Osteoblast (primary cell): ENCODE data around the gene RASAL2. TPM values are rescaled to one million over a fixed set of nuclear protein-coding genes. Genes with fewer than 3 reads are reported as not detected.

Experiments used
- DNase-seq: peaks from one replicate; pipeline ENCODE4 v3.0.0; 2011; ENCODE audit warnings: low spot score, mixed read lengths; ENCODE audit not compliant: insufficient read length; ENCODE audit errors: missing footprints
- H2AFZ ChIP-seq: 2 replicates; pipeline ENCODE4 v1.6.0; 2011; ENCODE audit warnings: mild to moderate bottlenecking, low read length
- H3K27ac ChIP-seq: 2 replicates; pipeline ENCODE4 v1.5.1; 2011; ENCODE audit warnings: mild to moderate bottlenecking, low read depth, low read length, moderate library complexity
- H3K27me3 ChIP-seq: 2 replicates; pipeline ENCODE4 v1.6.0; 2012; ENCODE audit warnings: mild to moderate bottlenecking, control low read depth, inconsistent platforms, low read length, moderate library complexity; ENCODE audit not compliant: insufficient read depth
- H3K36me3 ChIP-seq: 2 replicates; pipeline ENCODE4 v1.5.1; 2011; ENCODE audit warnings: mild to moderate bottlenecking, low read length, control low read depth, moderate library complexity; ENCODE audit not compliant: insufficient read depth
- H3K4me1 ChIP-seq: 2 replicates; pipeline ENCODE4 v1.5.1; 2011; ENCODE audit warnings: mild to moderate bottlenecking, low read length, control low read depth, moderate library complexity; ENCODE audit not compliant: insufficient read depth
- H3K4me2 ChIP-seq: 2 replicates; pipeline ENCODE4 v1.6.0; 2011; ENCODE audit warnings: mild to moderate bottlenecking, low read length; ENCODE audit not compliant: insufficient read depth
- H3K4me3 ChIP-seq: fragments of 200-600 bp; sonication (generic); 3 replicates; pipeline ENCODE4 v1.5.1; 2012; ENCODE audit warnings: mild to moderate bottlenecking, low read length, inconsistent platforms; ENCODE audit not compliant: insufficient read depth
- H3K79me2 ChIP-seq: 2 replicates; pipeline ENCODE4 v1.6.0; 2012; ENCODE audit warnings: mild to moderate bottlenecking, low read length, control low read depth, inconsistent platforms; ENCODE audit not compliant: insufficient read depth
- H3K9me3 ChIP-seq: 2 replicates; pipeline ENCODE4 v1.5.1; 2011; ENCODE audit warnings: low read depth, low read length, control low read depth
- H4K20me1 ChIP-seq: 2 replicates; pipeline ENCODE4 v1.6.0; 2012; ENCODE audit warnings: mild to moderate bottlenecking, low read length, control low read depth; ENCODE audit not compliant: insufficient read depth
- CTCF ChIP-seq: IDR thresholded peaks from 2 replicates; pipeline ENCODE4 v1.5.1; 2011; ENCODE audit warnings: mild to moderate bottlenecking, low read depth, low read length, moderate library complexity; ENCODE audit errors: extremely low read depth
- total RNA-seq: library from RNA; depleted of rRNA; stranded (reverse); fragments of >200 nt; gene quantifications from 2 replicates; pipeline ENCODE4 v1.2.3, GENCODE V29; 2012

RASAL2 gene
- total RNA-seq, 1 donor = 59.4 TPM

- Histone ChIP-seq H3K27me3 (no peaks in the 10 kb centered on the region), H3K79me2 (no peaks in the 10 kb centered on the region), H3K4me3 (no peak overlapping the region), H3K36me3 (no peaks in the 10 kb centered on the region), H3K9me3 (no peaks in the 10 kb centered on the region), H4K20me1 (no peaks in the 10 kb centered on the region), H3K27ac (no peak overlapping the region), H3K4me2 (no peak overlapping the region), H3K4me1 (no peaks in the 10 kb centered on the region), H2AFZ (no peak overlapping the region)
- peak; percentile 63 for DNase-seq
- TF ChIP-seq CTCF = no peak
Measured at GRCh38 chr1:178495741-178496409, 402.0 kb downstream of the RASAL2 start.

- Histone ChIP-seq H4K20me1 (no peaks in the 10 kb centered on the region), H3K4me3 (no peak within 1 kb of the TSS), H3K79me2 (no peaks in the 10 kb centered on the region), H3K9me3 (no peaks in the 10 kb centered on the region), H3K36me3 (no peaks in the 10 kb centered on the region), H3K4me1 (peaks cover 3% of the 10 kb centered on the region), H2AFZ (no peak within 1 kb of the TSS), H3K27ac (no peak within 1 kb of the TSS), H3K4me2 (no peak within 1 kb of the TSS), H3K27me3 (no peaks in the 10 kb centered on the region)
- TF ChIP-seq CTCF = no peak
- peak; percentile 58 for DNase-seq
Measured at GRCh38 chr1:178496410-178497135, 402.7 kb downstream of the RASAL2 start, which contains the start of gene CLEC20A. Gene CLEC20A (minus strand): TSS chr1:178496964. CDS start chr1:178496939, 25 bp downstream.

GRCh38 chr1:178497903-178498478, 404.1 kb downstream of the RASAL2 start:
- no peak overlapping the region for H3K27ac ChIP-seq
- H3K4me2 ChIP-seq = no peak overlapping the region
- peaks cover 4% of the 10 kb centered on the region for H3K4me1 ChIP-seq
- no peaks in the 10 kb centered on the region for H3K27me3 ChIP-seq
- no peak overlapping the region for H2AFZ ChIP-seq
- no peaks in the 10 kb centered on the region for H4K20me1 ChIP-seq
- no peak overlapping the region for H3K4me3 ChIP-seq
- H3K36me3 ChIP-seq = no peaks in the 10 kb centered on the region
- no peaks in the 10 kb centered on the region for H3K79me2 ChIP-seq
- DNase-seq = no peak
- H3K9me3 ChIP-seq = no peaks in the 10 kb centered on the region
- no peak for TF ChIP-seq CTCF
